ENCODE measurements around the gene SLC31A1. TPM values are rescaled to one million over a fixed set of nuclear protein-coding genes. Genes with fewer than 3 reads are reported as not detected.

SLC31A1 gene
- total and polyA plus RNA-seq, 2 experiments from 2014 or later: 35.8 to 37.1 TPM

GRCh38 chr9:113184539-113184938 lies 36.8 kb upstream of the SLC31A1 start:
- DNase-seq: peak; percentile 73
- Histone ChIP-seq H3K36me3 (ENCODE audit: low read depth) (peaks cover 58% of the 10 kb centered on the region), H3K79me2 (ENCODE audit: insufficient read depth) (no peaks in the 10 kb centered on the region), H3K4me2 (ENCODE audit: unreplicated experiment) (no peak overlapping the region), H2AFZ (no peak overlapping the region), H3K4me1 (ENCODE audit: insufficient read depth) (peaks cover 36% of the 10 kb centered on the region), H3K9ac (peak overlapping the region; percentile 22; the same call in 1 of the 2 replicates), H3K9me3 (ENCODE audit: low read depth) (no peaks in the 10 kb centered on the region), H3K27ac (peak overlapping the region; percentile 48), H3K27me3 (replicated peaks; ENCODE audit: insufficient read depth) (no peaks in the 10 kb centered on the region), H3K9me2 (ENCODE audit: insufficient read depth) (no peaks in the 10 kb centered on the region), H3K4me3 (no peak overlapping the region), H4K20me1 (ENCODE audit: insufficient read depth) (no peaks in the 10 kb centered on the region), H3F3A (ENCODE audit: insufficient read depth) (peaks cover 28% of the 10 kb centered on the region)
- in situ Hi-C loops (cut with MboI): no loop called here
- TF ChIP-seq EZH2phosphoT487 (IDR thresholded peaks at IDR 0.05; ENCODE audit: insufficient read depth, low read depth): no peak
- TF ChIP-seq EZH2 (IDR thresholded peaks at IDR 0.05; ENCODE audit: insufficient read depth, poor library complexity, severe bottlenecking): no peak
- 45 to 53% methylated on average over 2 of the region's 2 CpGs for WGBS, 2 experiments (ENCODE audit: low coverage in 1 of 2, low lambda C conversion rate in 2 of 2, missing lambda C conversion rate in 2 of 2)

GRCh38 chr9:113185271-113185670 lies 36.1 kb upstream of the SLC31A1 start:
- in situ Hi-C loops (cut with MboI): no loop called here
- H3K9me2 ChIP-seq (ENCODE audit: insufficient read depth): no peaks in the 10 kb centered on the region
- 97 to 98% methylated on average over 4 of the region's 4 CpGs for WGBS, 2 experiments (ENCODE audit: low coverage in 1 of 2, low lambda C conversion rate in 2 of 2, missing lambda C conversion rate in 2 of 2)
- H4K20me1 ChIP-seq (ENCODE audit: insufficient read depth): no peaks in the 10 kb centered on the region
- peaks cover 36% of the 10 kb centered on the region for H3K4me1 ChIP-seq (ENCODE audit: insufficient read depth)
- peaks cover 58% of the 10 kb centered on the region for H3K36me3 ChIP-seq (ENCODE audit: low read depth)
- peak overlapping the region; percentile 48; the same call in 1 of the 2 replicates for H3K27ac ChIP-seq
- H3K27me3 ChIP-seq (replicated peaks; ENCODE audit: insufficient read depth): no peaks in the 10 kb centered on the region
- no peak overlapping the region for H3K4me3 ChIP-seq
- no peak overlapping the region for H3K4me2 ChIP-seq (ENCODE audit: unreplicated experiment)
- H3K9ac ChIP-seq: 0 out of 2 replicates have a peak overlapping the region, but pooled peaks have one; percentile 22
- no peaks in the 10 kb centered on the region for H3K79me2 ChIP-seq (ENCODE audit: insufficient read depth)
- no peaks in the 10 kb centered on the region for H3K9me3 ChIP-seq (ENCODE audit: low read depth)
- no peak overlapping the region for H2AFZ ChIP-seq
- DNase-seq: peak; percentile 19
- TF ChIP-seq EZH2phosphoT487 (IDR thresholded peaks at IDR 0.05; ENCODE audit: insufficient read depth, low read depth) (no peak), EZH2 (IDR thresholded peaks at IDR 0.05; ENCODE audit: insufficient read depth, poor library complexity, severe bottlenecking) (no peak)
- H3F3A ChIP-seq (ENCODE audit: insufficient read depth): peaks cover 23% of the 10 kb centered on the region

GRCh38 chr9:113186137-113186755 lies 35.1 kb upstream of the SLC31A1 start:
- H3K4me2 ChIP-seq (ENCODE audit: unreplicated experiment): no peak overlapping the region
- peaks cover 23% of the 10 kb centered on the region for H3F3A ChIP-seq (ENCODE audit: insufficient read depth)
- no peaks in the 10 kb centered on the region for H3K9me3 ChIP-seq (ENCODE audit: low read depth)
- no peaks in the 10 kb centered on the region for H4K20me1 ChIP-seq (ENCODE audit: insufficient read depth)
- H3K27ac ChIP-seq: no peak overlapping the region
- in situ Hi-C loops (cut with MboI): no loop called here
- DNase-seq: no peak
- no peaks in the 10 kb centered on the region for H3K27me3 ChIP-seq (replicated peaks; ENCODE audit: insufficient read depth)
- H2AFZ ChIP-seq: no peak overlapping the region
- peaks cover 52% of the 10 kb centered on the region for H3K36me3 ChIP-seq (ENCODE audit: low read depth)
- H3K79me2 ChIP-seq (ENCODE audit: insufficient read depth): no peaks in the 10 kb centered on the region
- peaks cover 36% of the 10 kb centered on the region for H3K4me1 ChIP-seq (ENCODE audit: insufficient read depth)
- no peaks in the 10 kb centered on the region for H3K9me2 ChIP-seq (ENCODE audit: insufficient read depth)
- 98 to 99% methylated on average over 7 of the region's 7 CpGs for WGBS, 2 experiments (ENCODE audit: low coverage in 1 of 2, low lambda C conversion rate in 2 of 2, missing lambda C conversion rate in 2 of 2)
- H3K4me3 ChIP-seq: no peak overlapping the region
- TF ChIP-seq EZH2phosphoT487 (IDR thresholded peaks at IDR 0.05; ENCODE audit: insufficient read depth, low read depth): no peak
- no peak for TF ChIP-seq EZH2 (IDR thresholded peaks at IDR 0.05; ENCODE audit: insufficient read depth, poor library complexity, severe bottlenecking)
- H3K9ac ChIP-seq: no peak overlapping the region

- no peak for TF ChIP-seq EZH2 (IDR thresholded peaks at IDR 0.05; ENCODE audit: insufficient read depth, poor library complexity, severe bottlenecking)
- TF ChIP-seq EZH2phosphoT487 (IDR thresholded peaks at IDR 0.05; ENCODE audit: insufficient read depth, low read depth): no peak
- Histone ChIP-seq H3K27me3 (replicated peaks; ENCODE audit: insufficient read depth) (no peaks in the 10 kb centered on the region), H3K27ac (peak overlapping the region; percentile 85), H3K4me1 (ENCODE audit: insufficient read depth) (peaks cover 36% of the 10 kb centered on the region), H3K9me2 (ENCODE audit: insufficient read depth) (no peaks in the 10 kb centered on the region), H3K9ac (peak overlapping the region; percentile 57), H3K4me3 (peak overlapping the region; percentile 50), H2AFZ (peak overlapping the region; percentile 65), H3K4me2 (ENCODE audit: unreplicated experiment) (peak overlapping the region; percentile 64), H4K20me1 (ENCODE audit: insufficient read depth) (no peaks in the 10 kb centered on the region), H3K36me3 (ENCODE audit: low read depth) (peaks cover 41% of the 10 kb centered on the region), H3K79me2 (ENCODE audit: insufficient read depth) (no peaks in the 10 kb centered on the region), H3K9me3 (ENCODE audit: low read depth) (no peaks in the 10 kb centered on the region), H3F3A (ENCODE audit: insufficient read depth) (peaks cover 23% of the 10 kb centered on the region)
- in situ Hi-C loops (cut with MboI): no loop called here
- WGBS, 2 experiments (ENCODE audit: low coverage in 1 of 2, low lambda C conversion rate in 2 of 2, missing lambda C conversion rate in 2 of 2): 31 to 34% methylated on average over 9 of the region's 9 CpGs
- peak; percentile 97 for DNase-seq
Measured at GRCh38 chr9:113187929-113188595, 33.3 kb upstream of the SLC31A1 start.

Measured in GM23248 (cell line).